ENCODE results near the gene PMS2. TPM values are rescaled to one million over a fixed set of nuclear protein-coding genes. Genes with fewer than 3 reads are reported as not detected.
"Not testable (repeated sequence)": the region's sequence is repeated elsewhere in the genome, so short reads cannot be mapped to it uniquely, and the experiment has no call there.

Gene PMS2
- total RNA-seq, 8 experiments from 2014 or later, result 20.1 to 37.5 (median 25.0) TPM

DNA sequence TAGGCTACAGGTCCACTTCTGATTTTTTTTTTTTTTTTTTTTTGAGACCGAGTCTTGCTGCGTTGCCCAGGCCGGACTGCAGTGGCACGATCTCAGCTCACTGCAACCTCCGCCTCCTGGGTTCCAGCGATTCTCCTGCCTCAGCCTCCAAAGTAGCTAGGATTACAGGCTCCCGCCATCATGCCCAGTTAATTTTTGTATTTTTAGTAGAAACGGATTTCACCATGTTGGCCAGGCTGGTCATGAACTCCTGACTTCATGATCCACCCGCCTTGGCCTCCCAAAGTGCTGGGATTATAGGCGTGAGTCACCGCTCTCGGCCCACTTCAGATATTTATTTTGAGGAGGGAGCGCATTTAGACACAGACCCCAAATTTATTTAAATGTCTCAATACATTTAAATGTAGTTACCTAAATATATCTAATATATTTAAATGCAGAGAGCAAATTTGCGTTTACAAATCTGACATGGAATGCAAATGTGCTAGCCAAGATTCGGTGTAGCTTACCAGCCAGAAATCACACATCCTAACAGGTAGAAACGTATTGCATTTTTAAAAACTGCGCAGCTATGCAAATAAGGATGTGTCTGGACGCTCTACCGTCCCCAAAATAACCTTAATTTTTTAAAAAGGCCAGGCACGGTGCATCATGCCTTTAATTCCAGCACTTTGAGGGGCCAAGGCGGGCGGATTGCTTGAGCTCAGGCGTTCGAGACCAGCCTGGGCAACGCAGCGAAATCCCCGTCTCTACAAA lies 836 bp downstream of the PMS2 start:
- H3K27ac ChIP-seq, result peak overlapping the region; percentile 54 to 78
- ATAC-seq (replicated peaks in 6 of 8); in situ Hi-C loops (cut with MboI; ENCODE audit: low pct_unique_long_range_greater_than_20kb in 2 of 9, low sequenced_read_pairs in 9 of 9, unreplicated experiment in 9 of 9): not testable (repeated sequence)
- peak overlapping the region; percentile 56 to 86 (median 80) for H3K4me3 ChIP-seq
- 5 to 100% (median 36%) methylated on average over 1 to 24 of the region's 27 CpGs for WGBS, 10 experiments
- peaks cover 12 to 15% of the 10 kb centered on the region in 2 donors for H3K4me1 ChIP-seq (replicated peaks in 1 of 2)

DNA sequence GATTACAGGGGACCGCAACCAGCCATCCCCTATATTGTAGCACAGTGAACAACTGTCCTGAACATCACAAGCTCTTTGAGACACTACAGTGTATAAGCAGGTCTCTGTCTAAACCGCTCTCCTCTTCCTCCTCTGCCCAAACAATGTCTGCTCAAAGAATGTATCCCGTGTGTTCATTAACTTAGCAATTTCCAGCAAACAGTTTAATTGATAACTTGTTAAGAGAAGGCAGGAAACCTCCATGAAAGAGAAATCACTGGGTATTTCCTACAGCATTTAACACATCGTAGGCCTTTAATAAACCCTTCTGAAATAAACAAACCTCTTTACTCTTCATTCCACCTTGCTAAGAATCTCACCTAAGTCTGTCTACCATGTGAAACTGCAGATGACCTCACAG lies 1.5 kb downstream of the PMS2 start:
- 68 to 100% (median 91%) methylated on average over 1 to 4 of the region's 4 CpGs; no CpG with 5 or more reads in 1 of the 10 experiments for WGBS, 10 experiments
- no peak for ATAC-seq (replicated peaks in 6 of 8)
- Histone ChIP-seq H3K4me1 (replicated peaks in 1 of 2) (peaks cover 12 to 15% of the 10 kb centered on the region in 2 donors), H3K4me3 (no peak overlapping the region), H3K27ac (no peak overlapping the region)
- in situ Hi-C loops (cut with MboI; ENCODE audit: low pct_unique_long_range_greater_than_20kb in 2 of 9, low sequenced_read_pairs in 9 of 9, unreplicated experiment in 9 of 9), result no loop called here

DNA sequence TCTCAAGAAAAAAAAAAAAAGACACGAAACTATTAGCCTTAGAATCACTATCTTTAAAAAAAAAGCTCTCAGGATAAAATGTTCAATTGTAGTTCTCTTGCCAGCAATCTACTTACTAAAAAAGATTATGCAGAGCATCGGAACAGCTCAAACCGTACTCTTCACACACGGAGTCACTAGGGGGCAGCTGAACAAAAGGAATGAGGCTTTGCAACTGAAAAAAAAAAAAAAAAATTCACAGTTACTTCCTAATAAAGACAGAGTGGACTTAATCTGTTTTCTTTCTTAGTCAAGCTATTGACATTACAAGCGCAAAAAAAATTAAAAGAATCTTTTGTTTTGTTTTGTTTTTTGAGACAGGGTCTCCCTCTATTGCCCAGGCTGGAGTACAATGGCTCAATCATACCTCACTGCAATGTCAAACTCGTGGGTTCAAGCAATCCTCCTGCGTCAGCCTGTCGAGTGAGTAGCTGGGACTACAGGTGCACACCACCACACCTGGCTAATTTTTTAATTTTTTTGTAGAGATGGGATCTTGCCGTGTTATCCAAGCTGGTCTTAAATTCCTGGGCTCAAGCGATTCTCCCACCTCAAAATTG lies 11.5 kb downstream of the PMS2 start:
- no peak overlapping the region for H3K27ac ChIP-seq
- ATAC-seq (replicated peaks in 6 of 8), result peak in 7 of 8 experiments; percentile 42 to 61 (median 56)
- 33 to 93% (median 70%) methylated on average over 2 to 10 of the region's 10 CpGs for WGBS, 10 experiments
- no peaks in the 10 kb centered on the region for H3K4me1 ChIP-seq (replicated peaks in 1 of 2)
- no peak overlapping the region for H3K4me3 ChIP-seq
- in situ Hi-C loops (cut with MboI; ENCODE audit: low pct_unique_long_range_greater_than_20kb in 2 of 9, low sequenced_read_pairs in 9 of 9, unreplicated experiment in 9 of 9), result no loop called here

DNA sequence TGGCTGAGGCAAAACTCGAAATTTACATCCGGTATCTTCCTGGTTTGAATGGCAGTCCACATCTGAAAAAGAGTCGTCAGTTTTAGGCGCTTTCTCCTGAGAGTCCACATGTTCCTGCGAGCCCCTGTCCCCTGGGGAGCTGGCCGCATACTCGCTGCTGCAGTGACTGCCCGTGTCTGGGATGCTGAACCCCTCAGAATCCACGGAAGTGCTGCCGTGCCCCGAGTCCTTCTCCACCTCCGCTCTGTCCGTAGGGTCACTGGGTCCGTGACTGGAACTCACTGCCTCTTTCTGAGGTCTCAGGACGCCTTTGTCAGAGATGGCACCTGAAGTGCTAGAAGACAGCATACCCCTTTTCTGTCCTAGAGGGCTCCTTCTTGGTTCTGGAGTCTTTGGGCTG lies 21.8 kb downstream of the PMS2 start:
- H3K4me3 ChIP-seq; ATAC-seq (replicated peaks in 6 of 8); H3K4me1 ChIP-seq (replicated peaks in 1 of 2); H3K27ac ChIP-seq; in situ Hi-C loops (cut with MboI; ENCODE audit: low pct_unique_long_range_greater_than_20kb in 2 of 9, low sequenced_read_pairs in 9 of 9, unreplicated experiment in 9 of 9): not testable (repeated sequence)
- 76 to 100% (median 89%) methylated on average over 1 to 7 of the region's 15 CpGs; no CpG with 5 or more reads in 2 of the 10 experiments for WGBS, 10 experiments

DNA sequence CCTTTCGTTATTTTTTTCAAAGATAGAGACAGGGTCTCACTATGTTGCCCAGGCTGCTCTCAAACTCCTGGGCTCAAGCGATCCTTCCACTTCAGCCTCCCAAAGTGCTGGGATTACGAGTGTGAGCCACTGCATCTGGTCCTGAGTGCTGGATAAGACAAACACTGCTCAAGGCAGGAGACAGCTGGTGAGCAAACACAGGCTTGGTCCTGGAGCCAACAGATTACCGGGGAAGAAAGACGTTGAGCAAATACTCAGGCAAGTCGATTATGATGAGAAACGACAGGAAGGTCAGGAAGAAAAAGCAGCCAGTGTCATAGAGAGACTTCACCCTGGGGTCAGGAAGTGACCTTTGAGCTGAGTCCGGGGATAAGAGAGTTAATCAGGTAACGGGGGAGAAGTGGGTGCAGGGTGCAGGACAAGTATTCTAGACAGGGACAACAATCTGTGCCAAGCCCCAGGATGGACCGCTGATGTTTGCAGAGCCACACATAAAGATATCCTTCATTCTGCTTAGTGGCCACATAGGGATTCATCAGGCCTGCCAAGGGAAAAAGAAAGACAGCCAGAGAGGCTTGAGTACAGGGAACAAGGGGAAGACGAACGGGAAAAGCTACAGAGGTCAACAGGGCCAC lies 29.1 kb downstream of the PMS2 start:
- ATAC-seq (replicated peaks in 6 of 8); in situ Hi-C loops (cut with MboI; ENCODE audit: low pct_unique_long_range_greater_than_20kb in 2 of 9, low sequenced_read_pairs in 9 of 9, unreplicated experiment in 9 of 9); H3K4me1 ChIP-seq (replicated peaks in 1 of 2); H3K27ac ChIP-seq; H3K4me3 ChIP-seq: not testable (repeated sequence)
- WGBS, 10 experiments, result 20 to 100% (median 100%) methylated on average over 1 of the region's 12 CpGs; no CpG with 5 or more reads in 7 of the 10 experiments

DNA sequence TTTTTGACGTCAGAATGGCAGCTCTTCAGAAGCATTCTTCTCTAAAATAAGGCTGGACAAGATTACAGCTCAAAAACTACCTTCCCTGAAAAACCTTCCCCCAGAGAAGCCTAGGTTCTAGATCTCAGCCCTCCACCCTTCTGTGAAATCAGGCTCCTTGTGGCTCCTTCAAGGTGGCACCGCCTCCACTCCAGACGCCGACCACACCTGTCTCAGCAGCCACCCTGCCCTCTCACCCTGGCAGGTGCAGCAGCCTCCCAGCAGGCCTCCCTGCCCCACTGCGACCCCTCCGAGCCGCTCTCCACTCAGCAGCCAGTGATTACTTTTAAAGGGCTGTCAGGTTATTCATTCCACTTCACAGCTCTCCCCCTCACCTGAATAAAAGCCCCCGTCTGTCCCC lies 35.3 kb downstream of the PMS2 start:
- H3K27ac ChIP-seq; H3K4me1 ChIP-seq (replicated peaks in 1 of 2); ATAC-seq (replicated peaks in 6 of 8); in situ Hi-C loops (cut with MboI; ENCODE audit: low pct_unique_long_range_greater_than_20kb in 2 of 9, low sequenced_read_pairs in 9 of 9, unreplicated experiment in 9 of 9); H3K4me3 ChIP-seq: not testable (repeated sequence)
- no CpG with 5 or more reads among the region's 8 CpGs for WGBS, 10 experiments

DNA sequence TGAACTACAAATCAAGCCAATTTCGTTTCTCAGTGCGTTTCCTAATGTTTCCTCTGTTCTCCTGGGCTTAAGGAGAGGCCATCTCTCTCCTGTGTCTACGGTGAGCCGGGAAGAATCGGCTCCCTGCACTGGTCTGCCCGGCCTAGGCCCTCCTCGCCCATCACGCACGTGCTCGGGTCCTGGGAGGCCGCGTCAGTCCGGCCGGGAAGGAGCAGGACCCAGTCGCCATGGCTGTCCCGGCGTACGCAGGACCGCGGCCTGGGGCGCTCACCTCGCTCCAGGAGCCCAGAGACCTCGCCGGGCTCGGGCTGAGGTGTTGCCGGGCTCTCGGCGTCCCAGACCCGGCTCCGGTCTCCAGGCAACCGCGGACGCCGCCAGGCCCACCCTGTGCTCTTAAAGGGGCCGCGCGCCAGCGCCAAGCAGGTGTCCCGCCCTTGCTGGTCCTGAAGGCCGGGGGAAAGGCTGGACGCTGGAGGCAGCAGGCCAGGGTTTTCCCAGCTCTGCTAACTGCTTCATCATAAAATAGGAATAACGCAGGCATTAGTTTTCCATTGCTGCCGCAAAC lies 38.4 kb downstream of the PMS2 start, which contains the start of gene RSPH10B:
RSPH10B (minus strand) TSS at position 343 of the 565 bp plus-strand sequence. CDS start 3,573 bp downstream, outside the sequence.
- H3K27ac ChIP-seq; in situ Hi-C loops (cut with MboI; ENCODE audit: low pct_unique_long_range_greater_than_20kb in 2 of 9, low sequenced_read_pairs in 9 of 9, unreplicated experiment in 9 of 9); H3K4me1 ChIP-seq (replicated peaks in 1 of 2); H3K4me3 ChIP-seq: not testable (repeated sequence)
- ATAC-seq (replicated peaks in 6 of 8), result peak; percentile 77 to 95 (median 94)
- WGBS, 10 experiments, result no CpG with 5 or more reads among the region's 43 CpGs

DNA sequence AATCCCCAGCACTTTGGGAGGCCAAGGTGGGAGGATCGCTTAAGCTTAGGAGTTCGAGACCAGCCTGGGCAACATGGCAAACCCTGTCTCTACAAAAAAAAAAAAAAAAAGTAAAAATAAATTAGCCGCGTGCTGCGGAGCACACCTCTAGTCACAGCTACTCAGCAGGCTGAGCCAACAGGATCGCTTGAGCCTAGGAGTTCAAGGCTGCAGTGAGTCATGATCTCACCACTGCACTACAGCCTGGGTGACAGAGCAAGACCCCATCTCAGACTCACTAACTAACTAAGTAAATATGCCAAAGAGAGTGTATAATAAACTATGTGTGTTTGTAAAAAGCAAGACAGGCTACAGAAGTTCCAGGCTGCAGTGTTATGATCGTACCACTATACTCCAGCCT lies 45.0 kb downstream of the PMS2 start:
- ATAC-seq (replicated peaks in 6 of 8); H3K4me3 ChIP-seq; H3K27ac ChIP-seq; H3K4me1 ChIP-seq (replicated peaks in 1 of 2); in situ Hi-C loops (cut with MboI; ENCODE audit: low pct_unique_long_range_greater_than_20kb in 2 of 9, low sequenced_read_pairs in 9 of 9, unreplicated experiment in 9 of 9): not testable (repeated sequence)
- WGBS, 10 experiments, result no CpG with 5 or more reads among the region's 7 CpGs

DNA sequence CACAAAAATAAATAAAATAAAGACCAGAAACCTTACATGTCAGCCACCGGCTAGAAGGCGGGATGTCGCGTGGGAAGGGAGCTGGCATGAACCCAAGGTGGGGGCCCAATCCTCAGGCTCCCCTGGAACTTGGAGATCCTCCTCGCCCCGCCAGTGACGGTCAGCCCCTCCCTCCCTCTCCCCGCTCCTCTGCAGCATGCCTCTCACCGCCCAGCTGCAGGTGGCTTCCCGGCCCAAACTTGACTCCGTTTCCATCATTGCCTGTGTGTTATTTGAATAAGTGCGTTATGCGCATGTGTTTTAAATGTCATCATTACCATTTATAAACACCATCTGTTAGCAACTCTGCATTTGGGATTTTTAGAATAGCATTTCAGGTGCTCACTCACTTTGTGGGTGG lies 45.6 kb downstream of the PMS2 start:
- H3K4me1 ChIP-seq (replicated peaks in 1 of 2); in situ Hi-C loops (cut with MboI; ENCODE audit: low pct_unique_long_range_greater_than_20kb in 2 of 9, low sequenced_read_pairs in 9 of 9, unreplicated experiment in 9 of 9); H3K27ac ChIP-seq; H3K4me3 ChIP-seq: not testable (repeated sequence)
- ATAC-seq (replicated peaks in 6 of 8), result peak in 6 of 8 experiments; percentile 27 to 97 (median 64)
- no CpG with 5 or more reads among the region's 13 CpGs for WGBS, 10 experiments

DNA sequence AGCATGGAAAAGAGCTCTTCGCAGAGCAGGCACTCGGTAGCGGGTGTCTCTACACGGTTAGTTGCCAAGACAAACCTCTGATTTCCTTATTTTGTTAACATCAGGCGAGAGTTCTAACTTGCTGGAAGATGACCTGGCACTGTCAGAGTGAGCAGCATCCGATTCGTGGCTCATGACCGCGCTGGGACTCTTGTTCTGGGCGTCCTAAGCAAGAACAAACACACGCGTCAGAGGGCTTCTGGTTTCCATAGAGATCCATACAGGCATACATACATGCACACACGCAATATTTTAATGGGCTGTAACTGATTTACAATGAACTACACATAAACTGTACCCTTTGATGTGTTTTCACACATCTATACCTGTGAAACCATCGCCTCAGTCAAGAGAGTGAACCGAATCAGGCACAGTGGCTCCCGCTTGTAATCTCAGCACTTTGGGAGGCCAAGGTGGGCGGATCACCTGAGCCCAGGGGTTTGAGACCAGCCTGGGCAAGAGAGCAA lies 73.9 kb downstream of the PMS2 start:
- no CpG with 5 or more reads among the region's 17 CpGs for WGBS, 10 experiments
- ATAC-seq (replicated peaks in 6 of 8); H3K27ac ChIP-seq; in situ Hi-C loops (cut with MboI; ENCODE audit: low pct_unique_long_range_greater_than_20kb in 2 of 9, low sequenced_read_pairs in 9 of 9, unreplicated experiment in 9 of 9); H3K4me3 ChIP-seq; H3K4me1 ChIP-seq (replicated peaks in 1 of 2): not testable (repeated sequence)

DNA sequence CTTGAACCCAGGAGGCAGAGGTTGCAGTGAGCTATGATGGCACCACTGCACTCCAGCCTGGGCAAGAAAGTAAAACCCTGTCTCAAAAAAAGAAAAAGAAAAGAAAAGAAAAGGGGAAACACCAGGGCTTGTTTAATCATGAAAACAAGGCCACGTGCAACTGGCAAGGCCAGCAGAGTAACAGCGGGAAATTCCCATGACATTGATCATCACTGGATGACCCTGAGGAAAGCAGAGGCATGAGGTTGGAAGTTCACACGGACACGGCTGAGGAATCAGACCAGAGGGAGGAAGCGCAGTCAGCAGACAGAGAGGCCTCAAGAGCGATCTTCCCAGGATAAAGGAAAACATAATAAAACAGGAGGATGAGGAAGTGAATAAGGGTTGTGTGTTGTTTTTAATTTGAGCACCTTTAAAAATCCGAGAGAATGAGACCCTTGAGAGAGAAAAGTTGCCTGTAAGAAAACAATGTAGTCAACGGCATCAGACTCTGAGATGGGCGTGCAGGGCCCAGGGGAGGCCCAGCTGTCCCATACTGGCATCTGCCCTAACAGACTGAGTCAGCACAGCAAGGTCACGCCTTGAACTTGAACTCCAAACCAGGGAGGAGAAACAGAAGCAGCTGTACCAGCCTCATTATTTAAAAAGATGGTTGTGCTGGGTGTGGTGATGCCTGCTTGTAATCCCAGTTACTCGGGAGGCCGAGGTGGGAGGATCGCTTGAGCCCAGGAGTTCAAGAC lies 76.8 kb downstream of the PMS2 start:
- H3K4me3 ChIP-seq; H3K27ac ChIP-seq; H3K4me1 ChIP-seq (replicated peaks in 1 of 2); in situ Hi-C loops (cut with MboI; ENCODE audit: low pct_unique_long_range_greater_than_20kb in 2 of 9, low sequenced_read_pairs in 9 of 9, unreplicated experiment in 9 of 9): not testable (repeated sequence)
- WGBS, 10 experiments, result no CpG with 5 or more reads among the region's 13 CpGs
- peak in 3 of 8 experiments; percentile 37 to 93 (median 90) for ATAC-seq (replicated peaks in 6 of 8)

DNA sequence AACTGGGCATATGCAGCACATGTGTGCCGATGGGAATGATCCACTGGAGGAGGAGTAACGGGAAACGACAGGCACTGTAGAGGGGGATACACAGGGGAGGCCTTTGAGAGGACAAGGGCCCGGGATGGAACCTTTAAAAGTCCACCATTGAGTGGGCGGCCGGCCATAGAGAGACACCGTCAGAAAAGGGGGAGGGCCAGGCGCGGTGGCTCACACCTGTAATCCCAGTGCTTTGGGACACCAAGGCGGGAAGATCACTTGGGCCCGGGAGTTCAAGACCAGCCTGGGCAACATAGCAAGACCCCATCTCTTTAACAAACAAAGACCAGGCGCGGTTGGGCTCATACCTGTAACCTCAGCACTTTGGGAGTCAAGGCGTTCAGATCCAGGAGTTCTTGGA lies 77.6 kb downstream of the PMS2 start:
- H3K27ac ChIP-seq; in situ Hi-C loops (cut with MboI; ENCODE audit: low pct_unique_long_range_greater_than_20kb in 2 of 9, low sequenced_read_pairs in 9 of 9, unreplicated experiment in 9 of 9); H3K4me1 ChIP-seq (replicated peaks in 1 of 2); H3K4me3 ChIP-seq; ATAC-seq (replicated peaks in 6 of 8): not testable (repeated sequence)
- WGBS, 10 experiments, result 75 to 100% (median 91%) methylated on average over 2 to 3 of the region's 14 CpGs; no CpG with 5 or more reads in 6 of the 10 experiments

Measured in motor neuron (in vitro differentiated cells).